Left lung (tissue), 10 donors: Measurements from ENCODE around the gene FAM78A. TPM values are rescaled to one million over a fixed set of nuclear protein-coding genes. Genes with fewer than 3 reads are reported as not detected.

Experiments used
- ATAC-seq: fragments of 200-7000 bp; cut with Tn5 transposase; one replicate; pipeline ENCODE4 v1.9.1; 2020; ENCODE audit warnings: moderate library complexity
- DNase-seq, 4 donors: peaks; one replicate each; pipeline ENCODE4 v3.0.0-alpha.2; 2013 to 2020
- H3K27ac ChIP-seq, 2 donors: fragments of 200-600 bp; sonication (generic) in 1 of 2; one replicate each; pipeline versions ENCODE4 v1.5.0 to v1.8.0; 2020 to 2021
- H3K27me3 ChIP-seq, 2 donors: fragments of 200-600 bp; sonication (generic) in 1 of 2; one replicate each; pipeline versions ENCODE4 v1.5.0 to v1.8.0; 2020 to 2021
- H3K36me3 ChIP-seq, 2 donors: fragments of 200-600 bp; sonication (generic) in 1 of 2; one replicate each; pipeline versions ENCODE4 v1.5.0 to v1.8.0; 2020 to 2021
- H3K4me1 ChIP-seq, 2 donors: fragments of 200-600 bp; one replicate each; pipeline ENCODE4 v1.8.0; 2021
- H3K4me3 ChIP-seq, 2 donors: fragments of 200-600 bp; sonication (generic) in 1 of 2; one replicate each; pipeline versions ENCODE4 v1.5.0 to v1.8.0; 2020 to 2021; ENCODE audit warnings: mild to moderate bottlenecking in 1 of 2
- H3K9me3 ChIP-seq, 2 donors: fragments of 200-600 bp; sonication (generic) in 1 of 2; one replicate each; pipeline versions ENCODE4 v1.5.0 to v1.8.0; 2020 to 2021
- CTCF ChIP-seq, 2 donors: fragments of 200-600 bp; sonication (generic) in 1 of 2; IDR thresholded peaks; one replicate each; pipeline versions ENCODE4 v1.5.0 to v1.8.0; 2021; ENCODE audit warnings: antibody characterized with exemption in 2 of 2
- intact Hi-C, 2 donors: fragments of 100-400 bp; cut with DNase I; formaldehyde crosslinking; loops; one replicate each; pipeline versions ENCODE4 v1.11.2 to v1.14.2; 2022
- polyA plus RNA-seq, 6 donors: library from polyadenylated mRNA; unstranded; fragments of 120-200 nt; gene quantifications; one replicate each; pipeline ENCODE4 v1.2.1, GENCODE V29; 2013; ENCODE audit not compliant: insufficient read length in 6 of 6
- total RNA-seq, 2 donors: library from RNA; stranded (reverse); fragmentation: NEBNext Ultra II Directional; extraction: Animal tissue kit (Norgen Biotek cat#: 25700); gene quantifications; one replicate each; pipeline ENCODE4 v1.2.1, GENCODE V29; 2021
- donor health status: DM: no; HTN: yes; CAD: no.
- donor health status: DM: no; HTN: no; CAD: no.

The FAM78A gene
- total and polyA plus RNA-seq, 8 donors: 3.5 to 18.1 (median 6.5) TPM

- intact Hi-C loops: no loop called here
- DNase-seq (no peak), ATAC-seq (no peak)
- no peak overlapping the region for H3K27ac ChIP-seq
- H3K4me1 ChIP-seq: peaks cover 19 to 31% of the 10 kb centered on the region in 2 donors
- H3K9me3 ChIP-seq: peaks cover 0 to 2% of the 10 kb centered on the region in 2 donors
- peaks cover 0 to 5% of the 10 kb centered on the region in 2 donors for H3K36me3 ChIP-seq
- no peak for TF ChIP-seq CTCF (IDR thresholded peaks at IDR 0.05)
- H3K27me3 ChIP-seq: no peaks in the 10 kb centered on the region
- H3K4me3 ChIP-seq: no peak overlapping the region
Measured at GRCh38 chr9:131240047-131240921, 36.0 kb downstream of the FAM78A start.

GRCh38 chr9:131239161-131239975 lies 36.9 kb downstream of the FAM78A start:
- intact Hi-C loops: no loop called here
- Histone ChIP-seq H3K4me3 (no peak overlapping the region), H3K27me3 (no peaks in the 10 kb centered on the region), H3K36me3 (peaks cover 0 to 14% of the 10 kb centered on the region in 2 donors), H3K4me1 (peaks cover 19 to 31% of the 10 kb centered on the region in 2 donors), H3K27ac (no peak overlapping the region), H3K9me3 (peaks cover 0 to 2% of the 10 kb centered on the region in 2 donors)
- ATAC-seq (no peak), DNase-seq (no peak)
- TF ChIP-seq CTCF (IDR thresholded peaks at IDR 0.05): no peak

- peak in 1 of 4 donors; percentile 77 for DNase-seq
- H3K4me1 ChIP-seq: peaks cover 19 to 31% of the 10 kb centered on the region in 2 donors
- H3K27ac ChIP-seq: peak overlapping the region; percentile 62 to 83
- ATAC-seq: peak; percentile 2
- peaks cover 0 to 2% of the 10 kb centered on the region in 2 donors for H3K9me3 ChIP-seq
- no peaks in the 10 kb centered on the region for H3K27me3 ChIP-seq
- TF ChIP-seq CTCF (IDR thresholded peaks at IDR 0.05): no peak
- peak overlapping the region in 1 of 2 donors; percentile 17 for H3K4me3 ChIP-seq
- H3K36me3 ChIP-seq: peaks cover 0 to 22% of the 10 kb centered on the region in 2 donors
- intact Hi-C loops: no loop called here
Measured at GRCh38 chr9:131238402-131239021, 37.8 kb downstream of the FAM78A start.

- peak overlapping the region in 1 of 2 donors; percentile 17 for H3K4me3 ChIP-seq
- peaks cover 0 to 28% of the 10 kb centered on the region in 2 donors for H3K36me3 ChIP-seq
- ATAC-seq (peak; percentile 88), DNase-seq (peak in 3 of 4 donors; percentile 33 to 91 (median 81))
- no peak for TF ChIP-seq CTCF (IDR thresholded peaks at IDR 0.05)
- no peaks in the 10 kb centered on the region for H3K27me3 ChIP-seq
- peaks cover 19 to 31% of the 10 kb centered on the region in 2 donors for H3K4me1 ChIP-seq
- H3K27ac ChIP-seq: peak overlapping the region; percentile 62 to 83
- H3K9me3 ChIP-seq: peaks cover 0 to 2% of the 10 kb centered on the region in 2 donors
- intact Hi-C loops: no loop called here
Measured at GRCh38 chr9:131237931-131238401, 38.3 kb downstream of the FAM78A start.
